ENCODE measurements around the gene QRICH1. TPM values are rescaled to one million over a fixed set of nuclear protein-coding genes. Genes with fewer than 3 reads are reported as not detected.

Gene QRICH1
- total RNA-seq (2022; extraction: Qiagen RNA extraction), result 35.1 to 42.1 TPM (median 35.9 TPM) in 5 replicates

DNA sequence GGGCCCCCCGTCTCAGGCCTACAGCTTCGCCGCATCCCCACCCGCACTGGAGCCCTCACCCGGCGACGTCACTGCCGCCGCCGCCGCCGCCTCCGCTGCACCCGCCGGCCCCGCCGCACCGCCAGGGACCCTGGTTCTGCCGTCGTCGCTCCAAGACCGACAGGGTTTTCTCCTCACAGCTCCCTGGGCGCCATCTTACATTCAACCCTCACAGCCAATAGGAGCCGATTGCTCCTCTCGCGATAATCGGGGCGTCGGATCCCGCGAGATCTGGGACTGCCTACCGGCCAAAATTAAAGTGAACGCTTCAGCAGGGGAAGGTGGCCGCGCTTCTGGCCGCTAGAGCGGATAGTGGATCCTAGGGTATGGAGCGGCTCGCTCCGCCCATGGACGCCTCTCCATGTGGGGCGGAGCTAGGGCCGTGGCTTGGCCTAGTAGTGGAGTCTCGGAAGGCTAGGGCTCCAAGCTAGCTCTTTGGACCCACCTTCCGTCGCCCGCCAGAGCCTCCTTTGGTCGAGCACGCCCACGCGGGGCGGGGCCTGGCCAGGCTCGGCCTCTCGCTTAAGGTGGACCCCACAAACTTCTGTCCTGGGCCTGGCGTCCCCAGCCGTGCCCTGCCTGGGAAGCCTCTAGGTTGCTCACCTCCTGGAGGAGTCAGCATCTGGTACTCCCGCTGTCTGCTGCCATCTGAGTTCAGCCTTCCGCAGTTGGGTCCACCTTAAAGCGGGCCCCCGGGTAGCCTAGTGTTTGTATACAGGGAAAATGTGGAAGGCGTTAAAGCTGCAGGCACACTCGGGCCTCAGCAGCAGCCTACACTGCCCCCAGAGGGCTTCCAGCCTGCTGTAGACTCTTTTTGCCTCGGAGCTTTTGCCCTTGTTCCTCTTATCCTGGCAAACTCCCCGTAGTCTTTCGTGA is at the start of gene QRICH1:
TSS of gene QRICH1 (minus strand) at position 219 of the 915 bp plus-strand sequence. CDS start 17,054 bp downstream, outside the sequence.

DNA sequence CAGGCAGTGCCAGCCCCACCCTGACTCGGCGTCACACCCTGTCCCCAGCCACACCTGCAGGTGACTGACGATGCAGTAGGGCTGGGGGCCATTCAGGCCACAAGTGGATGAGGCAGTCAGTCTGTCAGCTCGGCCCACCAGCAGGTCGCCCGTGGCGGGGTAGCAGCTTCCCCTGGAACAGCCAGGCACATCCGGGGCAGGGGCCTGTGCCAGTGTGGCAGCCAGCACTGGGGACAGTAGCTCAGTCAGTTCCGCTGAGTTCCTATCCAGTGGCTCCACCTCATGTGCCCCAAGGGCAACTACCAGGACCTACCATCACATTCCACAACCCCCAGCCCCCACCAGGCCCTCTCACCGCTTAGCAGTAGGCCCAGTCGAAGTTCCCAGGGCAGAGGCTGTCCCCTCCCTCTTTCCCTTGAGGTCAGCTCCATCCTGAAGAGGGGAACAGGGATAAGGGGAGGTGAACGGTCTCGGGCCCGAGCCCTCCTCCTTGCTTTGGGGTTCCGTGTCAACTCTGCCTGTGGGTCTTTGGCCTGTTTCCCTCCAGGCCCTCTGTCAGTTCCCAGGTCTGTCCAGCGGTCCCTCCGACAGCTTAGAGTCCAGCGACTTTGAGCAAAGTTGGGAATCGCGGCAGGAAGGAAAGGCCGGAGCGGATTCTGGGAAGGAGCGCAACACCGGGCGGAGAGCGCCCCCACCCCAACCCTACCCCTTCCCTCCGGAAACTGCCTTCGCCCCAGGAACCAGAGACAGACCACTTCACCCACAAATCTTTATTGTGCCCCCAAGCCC is 38.8 kb upstream of the QRICH1 start, which contains the start of gene LAMB2:
TSS of gene LAMB2 (minus strand) at position 614 of the 789 bp plus-strand sequence. CDS start at position 431, 183 bp downstream.

GRCh38 chr3:49120438-49121131 is 26.7 kb upstream of the QRICH1 start, which contains the start of gene USP19:
Gene USP19 (minus strand): TSS chr3:49120823. CDS start chr3:49119145, 1,678 bp downstream.

GRCh38 chr3:49104427-49105291 is 10.8 kb upstream of the QRICH1 start, which contains the start of gene QARS1:
Gene QARS1 (minus strand): TSS chr3:49104757. CDS start chr3:49104733, 24 bp downstream.

DNA sequence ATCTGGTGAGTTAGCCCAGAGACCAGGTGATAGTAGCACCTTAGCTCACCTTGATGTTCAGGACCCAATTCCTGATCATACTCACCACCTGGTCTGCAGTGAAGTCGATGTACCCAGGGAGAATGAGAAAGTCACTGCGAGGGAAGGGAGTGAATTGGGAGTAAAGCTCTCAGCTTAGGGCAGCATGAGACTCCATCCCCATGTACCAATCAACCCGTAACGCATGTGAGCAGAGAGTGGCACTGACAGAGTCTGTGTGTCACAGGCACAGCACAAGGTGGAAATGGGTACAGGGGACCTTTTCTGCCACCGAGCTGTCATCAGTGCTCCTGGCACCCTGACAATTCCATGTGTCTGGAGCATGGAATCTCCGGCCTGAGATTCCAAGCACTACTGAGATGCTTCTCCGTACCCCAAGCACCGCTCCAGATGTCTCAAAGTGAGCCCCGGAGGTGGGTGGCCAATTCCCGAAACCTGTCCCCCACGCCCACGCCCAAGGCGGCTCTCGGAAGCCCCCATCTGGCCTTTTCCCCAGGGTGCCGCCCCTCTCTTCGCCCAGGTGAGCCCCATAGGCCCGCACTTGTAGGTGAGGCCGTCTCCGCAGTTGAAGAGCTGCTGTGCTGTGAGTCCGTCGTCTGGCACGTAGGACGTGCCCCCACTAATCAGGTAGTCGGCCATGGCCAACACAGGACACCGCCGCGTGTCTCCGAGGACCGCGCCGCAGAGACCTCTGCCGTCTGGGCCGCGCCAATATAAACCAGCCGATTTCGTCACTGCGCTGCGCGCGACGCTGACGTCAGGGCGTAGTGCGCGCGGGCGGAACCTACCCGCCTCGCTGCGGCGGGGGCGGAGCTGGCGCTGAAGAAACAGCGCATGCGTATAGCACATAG is 65.0 kb downstream of the QRICH1 start, which contains the start of gene IMPDH2:
TSS of gene IMPDH2 (minus strand) at position 726 of the 890 bp plus-strand sequence. CDS start at position 678, 48 bp downstream.

DNA sequence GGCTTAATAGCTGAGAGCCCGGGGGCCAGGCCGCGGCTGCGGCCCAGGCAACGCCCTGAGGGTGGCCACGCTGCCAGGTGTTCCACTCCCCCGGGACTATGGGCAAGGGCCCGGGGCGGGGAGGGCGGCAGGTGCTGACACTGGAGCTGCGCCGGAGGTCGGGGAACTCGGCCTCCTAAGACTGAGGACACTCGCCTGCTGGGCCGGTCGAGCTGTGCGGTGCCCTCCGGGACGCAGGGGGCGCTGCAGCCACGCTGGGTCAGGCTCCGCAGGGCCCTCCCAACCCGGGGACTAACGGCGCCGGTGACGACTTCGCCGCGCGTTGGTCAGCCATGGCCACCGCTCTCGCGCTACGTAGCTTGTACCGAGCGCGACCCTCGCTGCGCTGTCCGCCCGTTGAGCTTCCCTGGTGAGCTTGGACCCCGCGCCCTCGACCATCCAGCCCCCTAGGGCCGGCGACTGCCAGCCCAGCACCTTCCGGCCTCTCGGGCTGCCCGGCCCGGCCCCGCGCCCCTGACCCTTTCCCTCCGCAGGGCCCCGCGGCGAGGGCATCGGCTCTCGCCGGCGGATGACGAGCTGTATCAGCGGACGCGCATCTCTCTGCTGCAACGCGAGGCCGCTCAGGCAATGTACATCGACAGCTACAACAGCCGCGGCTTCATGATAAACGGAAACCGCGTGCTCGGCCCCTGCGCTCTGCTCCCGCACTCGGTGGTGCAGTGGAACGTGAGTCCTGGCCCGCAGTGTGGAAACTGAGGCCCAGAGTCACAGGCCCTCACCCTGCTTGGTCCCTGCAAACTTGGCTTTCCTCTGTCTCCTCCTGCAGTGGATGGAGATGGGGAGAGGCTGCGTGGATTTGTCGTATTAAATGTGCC is 71.8 kb downstream of the QRICH1 start, which contains the start of gene NDUFAF3:
TSS of gene NDUFAF3 (plus strand) at position 309 of the 875 bp plus-strand sequence. CDS start at position 333, 24 bp downstream.

GRCh38 chr3:49017971-49018706 is 75.7 kb downstream of the QRICH1 start, which contains the start of gene DALRD3:
Gene DALRD3 (minus strand): TSS chr3:49018580. CDS start chr3:49018564, 16 bp downstream.

DNA sequence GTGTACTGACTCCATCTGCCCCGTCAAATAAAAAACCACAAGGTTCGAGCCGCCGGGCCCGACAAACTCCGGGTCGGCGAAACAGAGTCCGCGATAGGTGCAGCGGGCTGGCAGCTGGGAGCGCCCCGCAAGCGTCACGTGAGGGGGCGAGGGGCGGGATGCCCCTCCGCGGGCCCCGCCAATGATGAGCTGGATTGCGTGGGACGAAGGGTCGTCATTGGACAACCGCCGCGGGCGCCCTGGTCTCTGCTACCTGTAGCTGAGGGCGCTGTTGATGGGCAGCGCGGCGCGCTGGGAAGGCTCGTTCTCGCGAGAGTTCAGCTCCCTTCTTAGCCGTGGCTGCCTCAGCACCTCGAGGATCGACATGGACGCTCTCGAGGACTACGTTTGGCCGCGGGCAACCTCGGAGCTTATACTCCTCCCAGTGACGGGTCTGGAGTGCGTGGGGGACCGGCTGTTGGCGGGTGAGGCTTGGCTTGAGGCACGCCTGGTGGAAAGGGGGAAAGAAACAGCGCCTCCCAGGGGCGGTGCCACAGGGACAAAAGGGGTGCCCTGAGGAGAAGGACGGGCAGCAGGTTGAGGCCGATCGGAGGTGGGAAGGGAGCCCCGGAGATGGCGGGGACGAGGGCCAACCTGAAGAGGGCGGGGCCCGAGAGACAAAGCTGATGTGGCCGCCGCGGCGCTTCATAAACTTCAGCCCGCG is 86.7 kb downstream of the QRICH1 start, which contains the start of gene WDR6:
TSS of gene WDR6 (plus strand) at position 324 of the 703 bp plus-strand sequence. CDS start at position 365, 41 bp downstream.

GRCh38 chr3:48989796-48990635 is 103.9 kb downstream of the QRICH1 start, which contains the start of gene P4HTM:
Gene P4HTM (plus strand): TSS chr3:48990241. CDS start chr3:48990257, 16 bp downstream.

Other genes with a start within 250 kb of the QRICH1 start
- gene PRKAR2A, start 246.2 kb downstream of the QRICH1 start, total RNA-seq (2022; extraction: Qiagen RNA extraction), result 15.6 to 21.7 TPM (median 19.1 TPM) in 5 replicates
- gene SLC25A20, start 195.2 kb downstream of the QRICH1 start, total RNA-seq (2022; extraction: Qiagen RNA extraction), result 10.3 to 12.0 TPM (median 11.3 TPM) in 5 replicates
- gene ARIH2, start 175.2 kb downstream of the QRICH1 start, total RNA-seq (2022; extraction: Qiagen RNA extraction), result 52.5 to 66.6 TPM (median 58.1 TPM) in 5 replicates
- gene P4HTM, start 103.8 kb downstream of the QRICH1 start, total RNA-seq (2022; extraction: Qiagen RNA extraction), result 12.2 to 20.2 TPM (median 17.5 TPM) in 5 replicates
- 65.0 to 73.0 TPM (median 69.3 TPM) in 5 replicates for gene WDR6, start 86.7 kb downstream of the QRICH1 start, total RNA-seq (2022; extraction: Qiagen RNA extraction)
- gene DALRD3, start 75.5 kb downstream of the QRICH1 start, total RNA-seq (2022; extraction: Qiagen RNA extraction), result 20.3 to 25.8 TPM (median 24.4 TPM) in 5 replicates
- 49.6 to 89.0 TPM (median 87.8 TPM) in 5 replicates for gene NDUFAF3, start 72.0 kb downstream of the QRICH1 start, total RNA-seq (2022; extraction: Qiagen RNA extraction)
- 147 to 182 TPM (median 153 TPM) in 5 replicates for gene IMPDH2, start 64.7 kb downstream of the QRICH1 start, total RNA-seq (2022; extraction: Qiagen RNA extraction)
- 121 to 163 TPM (median 145 TPM) in 5 replicates for gene QARS1, start 10.7 kb upstream of the QRICH1 start, total RNA-seq (2022; extraction: Qiagen RNA extraction)
- gene USP19, start 26.8 kb upstream of the QRICH1 start, total RNA-seq (2022; extraction: Qiagen RNA extraction), result 20.0 to 23.6 TPM (median 21.9 TPM) in 5 replicates
- gene LAMB2, start 39.0 kb upstream of the QRICH1 start, total RNA-seq (2022; extraction: Qiagen RNA extraction), result 92.5 to 109 TPM (median 101 TPM) in 5 replicates
- gene CCDC71, start 72.3 kb upstream of the QRICH1 start, total RNA-seq (2022; extraction: Qiagen RNA extraction), result 11.6 to 15.2 TPM (median 14.6 TPM) in 5 replicates
- gene KLHDC8B, start 77.5 kb upstream of the QRICH1 start, total RNA-seq (2022; extraction: Qiagen RNA extraction), result 3.2 to 6.7 TPM (median 5.4 TPM) in 5 replicates
- 1.5 to 2.4 TPM (median 2.2 TPM) in 5 replicates for gene C3orf62, start 183.2 kb upstream of the QRICH1 start, total RNA-seq (2022; extraction: Qiagen RNA extraction)
- gene USP4, start 246.0 kb upstream of the QRICH1 start, total RNA-seq (2022; extraction: Qiagen RNA extraction), result 11.1 to 19.7 TPM (median 13.7 TPM) in 5 replicates

Data from A549 treated with Hydrocortisone at 1 μM for 4 hours (cell line).